AG09319 (cell line): ENCODE results near the gene NRAP.

Source experiments
- DNase-seq: peaks from one replicate; pipeline ENCODE4 v3.0.0-alpha.2; 2010; ENCODE audit warnings: low read depth; ENCODE audit errors: extremely low read depth
- CTCF ChIP-seq: IDR thresholded peaks from 2 replicates; pipeline ENCODE4 v1.5.1; 2011; ENCODE audit warnings: low read depth, mild to moderate bottlenecking, inconsistent platforms, low read length, moderate library complexity

The NRAP gene

GRCh38 chr10:113552014-113552413, 111.8 kb downstream of the NRAP start:
- TF ChIP-seq CTCF, result no peak
- no peak for DNase-seq

- TF ChIP-seq CTCF, result no peak
- no peak for DNase-seq
These were observed 113.5 kb downstream of the NRAP start for GRCh38 chr10:113550365-113550764.

- no peak for DNase-seq
- no peak for TF ChIP-seq CTCF
These were observed 114.0 kb downstream of the NRAP start for GRCh38 chr10:113549856-113550255.

GRCh38 chr10:113547426-113547825, 116.4 kb downstream of the NRAP start:
- no peak for DNase-seq
- TF ChIP-seq CTCF, result no peak

DNA sequence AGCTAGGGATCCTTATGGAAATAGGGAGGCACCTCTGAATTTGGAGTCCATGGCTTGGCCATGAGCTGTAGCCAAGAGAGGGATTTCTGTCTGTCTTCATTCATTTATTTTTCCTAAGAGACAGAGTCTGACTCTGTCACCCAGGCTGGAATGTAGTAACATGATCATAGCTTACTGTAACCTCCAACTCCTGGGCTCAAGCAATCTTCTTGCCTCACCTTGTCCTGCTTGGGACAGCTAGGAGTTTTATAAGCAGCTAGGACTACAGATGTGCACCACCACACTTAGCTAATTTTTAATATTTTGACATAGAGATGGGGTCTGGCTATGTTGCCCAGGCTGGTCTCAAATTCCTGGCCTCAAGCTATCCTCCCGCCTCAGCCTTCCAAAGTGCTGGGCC, 119.4 kb downstream of the NRAP start:
- DNase-seq, result no peak
- no peak for TF ChIP-seq CTCF

DNA sequence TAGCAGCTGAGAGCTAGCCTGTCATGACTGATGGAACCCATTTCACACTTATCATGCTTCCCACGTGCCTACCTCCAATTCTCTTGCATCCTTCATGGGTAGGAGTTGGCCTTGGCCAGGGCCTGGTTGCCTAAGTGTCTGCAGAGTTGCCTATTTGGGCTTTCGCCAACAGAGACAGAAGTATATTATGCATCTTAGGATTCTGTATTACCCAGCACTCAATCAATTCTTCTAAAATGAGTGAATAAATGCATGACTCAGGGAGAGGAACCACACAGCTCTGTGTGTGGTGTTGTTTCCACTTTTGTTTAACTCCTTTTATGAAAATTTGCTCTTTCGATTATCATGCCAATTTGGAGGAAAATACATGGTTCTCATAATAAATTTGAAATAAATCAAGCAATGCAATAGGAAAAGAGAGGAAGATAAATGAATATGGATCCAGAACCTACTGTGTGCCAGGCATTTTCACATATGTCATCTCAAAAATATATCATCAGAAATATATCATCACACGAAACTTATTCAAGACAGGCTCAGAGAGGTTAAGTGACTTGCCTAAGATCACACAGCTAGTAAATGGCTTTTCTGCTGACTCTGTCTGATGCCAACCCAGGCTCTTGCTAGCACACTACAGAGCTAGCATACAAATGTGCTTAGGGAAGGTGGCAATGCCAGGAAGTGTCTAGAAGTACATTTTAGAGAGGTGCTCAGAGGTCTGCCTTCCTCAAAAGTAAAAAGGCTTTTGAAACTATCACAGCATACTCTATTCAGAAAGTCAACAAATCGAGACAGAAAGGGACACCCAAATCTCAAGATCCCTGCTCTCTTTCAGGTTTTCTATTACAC, 120.5 kb downstream of the NRAP start:
- no peak for DNase-seq
- no peak for TF ChIP-seq CTCF

DNA sequence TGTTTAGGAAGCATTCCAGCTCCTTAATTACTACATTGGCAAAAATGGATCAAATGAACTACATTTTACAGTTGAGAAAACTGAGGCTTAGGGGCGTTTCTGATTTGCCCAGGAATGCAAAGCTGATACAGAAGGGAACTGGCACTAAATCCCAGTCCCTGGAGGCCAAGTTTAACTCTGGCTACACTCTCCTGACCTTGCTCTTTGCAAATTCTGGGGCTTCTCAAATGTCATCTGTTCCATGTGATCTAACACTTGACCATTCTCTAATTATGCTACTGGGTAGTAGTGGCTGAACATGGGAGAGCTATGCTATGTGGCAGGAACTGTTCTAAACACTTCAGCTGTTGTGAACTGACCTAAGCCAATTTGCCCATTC, 122.3 kb downstream of the NRAP start:
- TF ChIP-seq CTCF, result no peak
- DNase-seq, result no peak
